GM21367 (cell line): ENCODE results near the gene AP3B1.

ENCODE experiments used
- ATAC-seq: cut with Tn5 transposase; IDR thresholded peaks from one replicate; pipeline ENCODE4 v1.9.1; 2021; ENCODE audit not compliant: unreplicated experiment

AP3B1 gene, protein sequence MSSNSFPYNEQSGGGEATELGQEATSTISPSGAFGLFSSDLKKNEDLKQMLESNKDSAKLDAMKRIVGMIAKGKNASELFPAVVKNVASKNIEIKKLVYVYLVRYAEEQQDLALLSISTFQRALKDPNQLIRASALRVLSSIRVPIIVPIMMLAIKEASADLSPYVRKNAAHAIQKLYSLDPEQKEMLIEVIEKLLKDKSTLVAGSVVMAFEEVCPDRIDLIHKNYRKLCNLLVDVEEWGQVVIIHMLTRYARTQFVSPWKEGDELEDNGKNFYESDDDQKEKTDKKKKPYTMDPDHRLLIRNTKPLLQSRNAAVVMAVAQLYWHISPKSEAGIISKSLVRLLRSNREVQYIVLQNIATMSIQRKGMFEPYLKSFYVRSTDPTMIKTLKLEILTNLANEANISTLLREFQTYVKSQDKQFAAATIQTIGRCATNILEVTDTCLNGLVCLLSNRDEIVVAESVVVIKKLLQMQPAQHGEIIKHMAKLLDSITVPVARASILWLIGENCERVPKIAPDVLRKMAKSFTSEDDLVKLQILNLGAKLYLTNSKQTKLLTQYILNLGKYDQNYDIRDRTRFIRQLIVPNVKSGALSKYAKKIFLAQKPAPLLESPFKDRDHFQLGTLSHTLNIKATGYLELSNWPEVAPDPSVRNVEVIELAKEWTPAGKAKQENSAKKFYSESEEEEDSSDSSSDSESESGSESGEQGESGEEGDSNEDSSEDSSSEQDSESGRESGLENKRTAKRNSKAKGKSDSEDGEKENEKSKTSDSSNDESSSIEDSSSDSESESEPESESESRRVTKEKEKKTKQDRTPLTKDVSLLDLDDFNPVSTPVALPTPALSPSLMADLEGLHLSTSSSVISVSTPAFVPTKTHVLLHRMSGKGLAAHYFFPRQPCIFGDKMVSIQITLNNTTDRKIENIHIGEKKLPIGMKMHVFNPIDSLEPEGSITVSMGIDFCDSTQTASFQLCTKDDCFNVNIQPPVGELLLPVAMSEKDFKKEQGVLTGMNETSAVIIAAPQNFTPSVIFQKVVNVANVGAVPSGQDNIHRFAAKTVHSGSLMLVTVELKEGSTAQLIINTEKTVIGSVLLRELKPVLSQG

DNA sequence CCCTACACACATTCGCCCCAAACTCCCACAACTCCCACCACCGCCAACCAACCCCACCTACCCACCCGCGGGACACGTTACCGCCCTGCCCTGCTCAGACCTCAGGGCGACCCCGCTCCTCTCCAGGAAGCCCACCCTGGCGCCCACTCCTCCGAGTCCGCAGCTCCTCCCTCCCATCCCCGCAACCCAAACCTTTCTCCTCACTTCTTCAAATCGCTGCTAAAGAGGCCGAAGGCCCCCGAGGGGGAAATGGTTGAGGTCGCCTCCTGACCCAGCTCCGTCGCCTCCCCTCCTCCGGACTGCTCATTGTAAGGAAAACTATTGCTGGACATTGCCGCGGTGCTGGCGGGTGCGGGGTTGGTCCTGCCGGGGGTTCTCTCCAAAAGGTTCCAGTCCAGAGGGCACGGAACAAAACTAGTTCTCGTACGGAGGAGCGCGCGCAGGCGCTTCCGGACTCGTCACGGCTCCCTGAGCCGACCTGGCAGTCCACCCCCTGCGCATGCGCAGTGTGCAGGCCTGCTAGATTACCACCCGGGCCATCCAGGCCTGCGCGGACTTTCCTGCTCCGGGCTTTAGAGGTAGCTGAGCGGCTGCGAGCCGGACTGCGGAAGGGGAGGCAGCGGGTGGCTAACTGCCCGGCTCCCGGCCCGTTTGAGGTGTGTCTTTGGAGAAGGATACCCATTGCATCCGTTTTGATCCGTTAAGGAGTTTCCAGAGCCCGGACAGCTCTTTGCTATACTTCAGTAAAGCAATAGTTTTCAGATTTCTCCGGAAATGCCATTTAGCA lies at the start of gene AP3B1:
TSS of gene AP3B1 (minus strand) at position 451 of the 787 bp plus-strand sequence. CDS start at position 332, 119 bp downstream.
- peak; percentile 83 for ATAC-seq

GRCh38 chr5:78341440-78341839 lies 46.9 kb upstream of the AP3B1 start:
- ATAC-seq = no peak

DNA sequence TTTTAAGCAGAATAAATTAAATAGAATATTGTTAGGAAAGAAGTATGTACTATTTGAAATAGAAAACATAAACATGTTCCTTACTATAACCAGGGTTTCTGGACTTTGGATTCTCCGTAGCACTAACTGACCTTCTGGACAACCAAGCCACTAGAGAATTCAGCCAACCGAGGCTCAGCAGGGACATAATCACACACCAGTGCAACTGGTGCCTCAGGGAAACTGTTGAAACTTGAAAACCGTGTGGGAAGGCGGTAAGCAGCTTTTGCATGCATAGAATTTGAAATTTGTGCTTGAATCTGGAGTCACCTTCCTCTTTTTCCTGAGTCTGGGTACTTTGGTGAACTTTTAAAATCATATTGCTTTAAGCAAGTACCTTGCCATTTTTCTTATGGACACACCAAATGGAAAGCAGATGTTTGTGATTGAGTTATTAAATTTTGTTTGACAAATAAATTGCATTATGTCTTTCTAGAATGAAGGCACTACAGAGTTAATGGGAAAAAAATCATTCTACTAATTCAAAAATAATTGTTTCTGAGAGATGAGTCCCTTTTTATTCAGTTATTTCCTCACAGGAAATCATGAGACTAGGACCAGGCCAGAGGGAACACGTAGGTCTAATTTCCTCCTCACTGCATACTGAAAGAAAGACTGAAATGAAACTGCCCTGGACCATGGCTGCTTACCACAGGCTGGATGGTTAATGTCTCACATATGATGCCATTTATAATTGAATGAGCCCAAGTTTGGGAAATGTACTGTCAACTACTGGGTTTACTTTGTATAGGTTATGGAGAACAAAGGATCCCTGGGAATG lies 45.3 kb upstream of the AP3B1 start:
- no peak for ATAC-seq

DNA sequence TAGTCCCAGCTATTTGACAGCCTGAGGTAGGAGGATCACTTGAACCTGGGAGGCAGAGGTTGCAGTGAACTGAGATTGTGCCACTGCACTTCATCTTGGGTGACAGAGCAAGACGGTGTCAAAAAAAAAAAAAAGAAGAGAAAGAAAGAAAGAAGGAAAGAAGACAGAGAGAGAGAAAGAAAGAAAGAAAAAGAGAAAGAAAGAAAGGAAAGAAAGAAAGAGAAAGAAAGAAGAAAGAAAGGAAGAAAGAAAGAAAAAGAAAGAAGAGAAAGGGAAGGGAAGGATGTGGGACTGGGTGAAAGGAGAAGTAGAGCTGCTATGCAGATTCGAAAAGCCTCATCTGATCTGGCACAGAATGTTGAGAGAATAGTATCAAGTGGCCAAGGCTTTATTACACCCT lies 42.2 kb upstream of the AP3B1 start:
- ATAC-seq = no peak

- no peak for ATAC-seq
Measured at GRCh38 chr5:78335976-78336375, 41.5 kb upstream of the AP3B1 start.

- ATAC-seq = no peak
Measured at GRCh38 chr5:78334811-78335210, 40.3 kb upstream of the AP3B1 start.

DNA sequence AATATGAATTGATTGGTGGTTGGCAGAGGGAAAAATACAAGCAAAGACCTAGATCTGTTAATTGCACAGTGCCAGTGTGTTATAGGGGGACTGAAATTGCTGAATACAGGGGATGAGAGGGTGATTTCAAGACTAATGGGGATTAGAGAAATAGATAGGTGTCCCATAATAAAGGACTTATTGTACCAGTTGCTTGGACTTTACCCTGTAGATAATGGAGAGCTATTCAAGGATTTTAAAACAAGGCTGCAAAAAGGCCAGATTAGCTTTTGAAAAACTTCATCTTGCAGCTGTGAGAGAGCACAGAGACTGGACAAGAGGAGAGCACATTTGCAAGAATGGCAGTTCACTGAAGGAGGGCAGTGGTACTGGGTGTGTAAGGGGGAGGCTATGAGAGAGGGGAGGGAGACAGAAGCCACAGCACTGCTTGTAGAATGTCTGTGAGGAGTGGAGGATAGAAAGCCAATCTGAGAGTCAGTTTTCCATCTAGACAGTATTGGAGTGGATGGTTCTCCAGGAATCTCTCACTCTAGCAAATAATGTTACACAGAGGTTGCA lies 37.1 kb upstream of the AP3B1 start:
- no peak for ATAC-seq

- no peak for ATAC-seq
Measured at GRCh38 chr5:78328585-78329173, 34.2 kb upstream of the AP3B1 start.

DNA sequence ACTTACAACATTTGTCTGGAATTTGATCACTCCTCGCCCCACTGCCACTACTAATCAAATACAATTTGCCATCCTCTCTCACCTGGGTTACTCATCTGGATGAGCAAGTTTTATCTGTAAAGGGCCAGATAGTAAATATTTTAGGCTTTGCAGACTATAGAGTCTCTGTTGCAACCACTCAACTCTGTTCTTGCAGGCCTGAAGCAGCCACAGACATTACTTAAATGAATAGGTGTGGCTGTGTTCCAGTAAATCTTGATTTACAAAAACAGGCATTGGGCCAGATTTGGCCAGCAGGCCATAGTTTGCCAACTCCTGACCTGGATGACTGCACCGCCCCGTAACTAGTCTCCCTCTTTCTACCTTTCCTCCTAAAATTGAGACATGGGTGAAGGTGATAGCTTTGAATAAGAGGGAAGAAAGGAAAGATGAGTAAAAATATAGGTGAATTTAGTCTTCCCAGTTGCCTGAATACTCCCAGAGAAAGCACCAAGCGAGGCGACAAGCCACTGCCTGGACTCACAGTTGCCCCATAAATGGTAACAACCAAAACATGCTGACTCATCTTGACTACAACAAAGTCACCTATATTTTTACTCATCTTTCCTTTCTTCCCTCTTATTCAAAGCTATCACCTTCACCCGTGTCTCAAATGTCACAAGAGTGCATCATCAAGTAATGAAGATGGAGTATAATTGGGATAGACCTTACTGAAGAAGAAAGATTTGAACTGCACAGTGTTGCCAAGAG lies 33.4 kb upstream of the AP3B1 start:
- ATAC-seq = no peak

- no peak for ATAC-seq
Measured at GRCh38 chr5:78326930-78327329, 32.4 kb upstream of the AP3B1 start.

GRCh38 chr5:78323241-78323640 lies 28.7 kb upstream of the AP3B1 start:
- no peak for ATAC-seq

DNA sequence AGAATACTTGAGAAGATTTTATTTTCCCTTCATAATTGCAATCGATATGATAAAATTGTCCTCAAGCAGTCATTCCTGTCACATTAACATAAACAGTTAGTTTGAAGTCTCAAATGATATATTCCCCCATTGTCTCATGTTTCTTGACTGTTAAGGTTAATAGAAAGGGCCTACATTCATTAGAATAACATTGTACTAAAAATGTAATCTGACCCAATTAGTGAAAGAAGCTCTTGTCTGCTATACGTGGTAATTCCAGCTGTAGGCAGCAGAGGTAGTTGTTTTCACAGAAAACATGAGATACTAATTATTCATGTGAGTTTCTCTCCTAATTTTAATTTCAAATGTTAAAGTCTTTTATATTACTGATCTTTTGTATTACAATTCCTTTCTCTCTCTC lies 25.9 kb upstream of the AP3B1 start:
- no peak for ATAC-seq

GRCh38 chr5:78318337-78318736 lies 23.8 kb upstream of the AP3B1 start:
- no peak for ATAC-seq

GRCh38 chr5:78317515-78317914 lies 23.0 kb upstream of the AP3B1 start:
- no peak for ATAC-seq

GRCh38 chr5:78308703-78309102 lies 14.2 kb upstream of the AP3B1 start:
- ATAC-seq = no peak

GRCh38 chr5:78300464-78301045 lies 6.1 kb upstream of the AP3B1 start:
- ATAC-seq = no peak

DNA sequence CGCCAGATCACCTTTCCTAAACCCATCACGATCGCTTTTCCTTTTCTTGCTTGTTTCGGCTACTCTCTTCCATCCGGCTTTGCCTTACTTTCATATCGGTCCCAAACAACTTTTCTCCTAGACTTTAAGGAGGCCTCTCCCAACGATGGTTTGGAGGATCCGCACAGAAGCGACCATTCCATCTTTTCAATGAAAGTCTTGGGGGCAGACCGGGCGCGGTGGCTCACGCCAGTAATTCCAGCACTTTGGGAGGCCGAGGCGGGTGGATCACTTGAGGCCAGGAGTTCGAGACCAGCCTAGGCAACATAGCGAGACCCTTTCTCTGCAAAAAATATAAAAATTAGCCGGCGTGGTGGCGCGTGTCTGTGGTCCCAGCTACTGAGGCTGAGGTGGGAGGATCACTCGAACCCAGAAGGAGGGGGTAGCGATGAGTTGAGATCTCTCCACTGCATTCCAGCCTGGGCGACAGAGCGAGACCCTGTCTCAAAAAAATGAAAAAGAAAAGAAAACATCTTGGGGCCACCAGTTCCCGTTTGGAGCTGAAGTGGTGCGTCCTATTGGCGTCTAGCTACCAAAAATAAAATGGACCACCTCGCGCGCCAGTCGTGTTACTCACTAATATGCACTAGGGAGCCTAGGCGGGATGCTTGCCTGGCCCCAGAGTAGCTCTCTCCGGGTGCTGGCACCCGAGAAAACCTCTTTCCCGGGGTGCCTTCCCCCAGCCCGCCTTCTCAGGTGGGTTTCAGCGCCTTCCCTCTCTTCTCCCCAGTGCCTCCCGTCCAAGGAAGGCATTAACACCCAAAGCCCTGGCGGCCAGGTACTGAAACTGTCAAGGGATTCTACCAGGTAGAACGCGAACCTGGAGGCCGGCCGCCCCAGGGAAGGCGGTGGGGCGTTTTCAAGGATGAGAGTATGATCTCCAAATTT lies 800 bp upstream of the AP3B1 start:
- ATAC-seq = no peak
